Left ventricle myocardium superior (tissue), 1 donor: Measurements from ENCODE around the gene SLC33A1. TPM values are rescaled to one million over a fixed set of nuclear protein-coding genes. Genes with fewer than 3 reads are reported as not detected.
"Not testable (repeated sequence)": the region's sequence is repeated elsewhere in the genome, so short reads cannot be mapped to it uniquely, and the experiment has no call there.

Source experiments
- ATAC-seq: fragments of 200-7000 bp; cut with Tn5 transposase; one replicate; pipeline ENCODE4 v1.9.1; 2020; ENCODE audit warnings: mild to moderate bottlenecking, moderate library complexity
- DNase-seq: peaks from one replicate; pipeline ENCODE4 v3.0.0-alpha.2; 2020
- intact Hi-C: fragments of 100-400 bp; cut with micrococcal nuclease; formaldehyde crosslinking; loops from one replicate; pipeline ENCODE4 v1.11.0; 2022
- total RNA-seq: library from RNA; stranded (reverse); fragmentation: NEBNext Ultra II Directional; extraction: Animal tissue kit (Norgen Biotek cat#: 25700); gene quantifications from one replicate; pipeline ENCODE4 v1.2.1, GENCODE V29; 2021
- donor health status: DM: no; HTN: yes; CAD: no; lungs with severe emphysema.

SLC33A1 gene
- total RNA-seq, 1 donor from 2014 or later: 21.2 TPM

DNA sequence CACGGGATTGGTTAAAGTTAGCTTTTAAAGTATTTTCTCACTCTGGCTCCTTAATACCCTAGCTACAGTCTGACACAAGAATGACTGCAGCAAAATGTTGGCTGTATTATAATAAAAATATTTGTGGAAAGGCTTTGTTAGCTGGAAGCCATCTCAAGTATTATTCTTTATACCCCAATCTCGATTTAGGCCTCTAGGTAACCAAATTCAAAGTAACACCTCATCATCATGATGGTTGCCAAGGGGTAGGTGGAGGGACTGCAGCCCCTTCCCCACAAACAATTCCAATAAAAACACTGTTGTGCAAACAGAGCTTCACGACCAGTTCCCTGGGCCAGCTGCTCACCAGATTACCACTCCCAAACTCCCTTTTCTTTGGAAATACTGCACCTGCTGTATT, 15.5 kb upstream of the SLC33A1 start:
- ATAC-seq: no peak
- intact Hi-C loops: loop anchor here (10.0 kb wide), 1 partner anchor 65 kb away; the partner anchor contains the start of gene C3orf33
- no peak for DNase-seq

DNA sequence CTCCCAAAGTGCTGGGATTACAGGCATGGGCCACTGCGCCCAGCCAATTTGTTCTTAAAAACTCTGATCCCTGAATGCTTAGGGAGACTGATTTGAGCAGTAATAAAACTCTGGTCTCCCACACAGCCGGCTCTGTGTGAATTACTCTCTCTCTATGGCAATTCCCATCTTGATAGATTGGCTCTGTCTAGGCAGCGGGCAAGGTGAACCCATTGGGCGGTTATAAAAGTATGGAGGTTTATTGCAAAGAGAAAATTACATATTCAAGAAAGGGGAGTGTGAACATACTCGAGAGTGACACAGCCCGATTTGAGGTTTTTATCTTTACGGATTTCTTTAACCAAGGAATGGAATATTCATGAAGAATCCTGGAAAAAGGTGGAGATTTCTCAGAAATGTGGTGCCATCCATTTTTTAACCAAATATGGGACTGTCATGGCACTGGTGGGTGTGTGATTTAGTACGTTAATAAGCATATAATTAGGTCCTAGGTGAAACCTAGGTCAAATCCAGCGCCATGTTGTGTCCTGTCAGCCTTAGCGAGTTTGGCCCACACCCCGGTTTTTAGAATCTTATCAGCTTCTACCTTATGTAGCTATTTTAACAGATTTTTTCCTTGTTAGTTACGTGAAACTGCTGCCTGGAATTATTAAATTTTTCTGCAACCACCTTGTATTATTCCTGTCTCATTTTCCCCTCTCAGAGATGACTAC, 9.0 kb upstream of the SLC33A1 start:
- ATAC-seq: no peak
- intact Hi-C loops: no loop called here
- no peak for DNase-seq

DNA sequence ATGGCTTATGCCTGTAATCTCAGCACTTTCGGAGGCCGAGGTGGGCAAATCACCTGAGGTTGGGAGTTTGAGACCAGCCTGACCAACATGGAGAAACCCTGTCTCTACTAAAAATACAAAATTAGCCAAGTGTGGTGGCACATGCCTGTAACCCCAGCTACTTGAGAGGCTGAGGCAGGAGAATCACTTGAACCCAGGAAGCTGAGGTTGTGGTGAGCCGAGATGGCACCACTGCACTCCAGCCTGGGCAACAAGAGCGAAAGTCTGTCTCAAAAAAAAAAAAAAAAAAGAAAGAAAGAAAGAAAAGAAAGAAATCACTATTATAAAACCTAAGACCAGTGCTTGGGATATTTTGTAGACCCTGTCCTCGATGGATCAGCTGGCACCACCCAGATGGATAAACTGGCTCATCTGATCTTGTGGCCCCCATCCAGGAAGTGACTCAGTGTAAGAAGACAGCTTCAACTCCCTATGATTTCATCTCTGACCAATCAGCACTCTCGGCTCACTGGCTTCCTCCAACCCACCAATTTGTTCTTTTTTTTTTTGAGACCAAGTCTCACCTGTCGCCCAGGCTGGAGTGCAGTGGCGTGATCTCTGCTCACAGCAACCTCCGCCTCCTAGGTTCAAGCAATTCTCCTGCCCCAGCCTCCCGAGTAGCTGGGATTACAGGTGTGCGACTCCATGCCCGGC, 8.2 kb upstream of the SLC33A1 start:
- intact Hi-C loops, DNase-seq, ATAC-seq: not testable (repeated sequence)

DNA sequence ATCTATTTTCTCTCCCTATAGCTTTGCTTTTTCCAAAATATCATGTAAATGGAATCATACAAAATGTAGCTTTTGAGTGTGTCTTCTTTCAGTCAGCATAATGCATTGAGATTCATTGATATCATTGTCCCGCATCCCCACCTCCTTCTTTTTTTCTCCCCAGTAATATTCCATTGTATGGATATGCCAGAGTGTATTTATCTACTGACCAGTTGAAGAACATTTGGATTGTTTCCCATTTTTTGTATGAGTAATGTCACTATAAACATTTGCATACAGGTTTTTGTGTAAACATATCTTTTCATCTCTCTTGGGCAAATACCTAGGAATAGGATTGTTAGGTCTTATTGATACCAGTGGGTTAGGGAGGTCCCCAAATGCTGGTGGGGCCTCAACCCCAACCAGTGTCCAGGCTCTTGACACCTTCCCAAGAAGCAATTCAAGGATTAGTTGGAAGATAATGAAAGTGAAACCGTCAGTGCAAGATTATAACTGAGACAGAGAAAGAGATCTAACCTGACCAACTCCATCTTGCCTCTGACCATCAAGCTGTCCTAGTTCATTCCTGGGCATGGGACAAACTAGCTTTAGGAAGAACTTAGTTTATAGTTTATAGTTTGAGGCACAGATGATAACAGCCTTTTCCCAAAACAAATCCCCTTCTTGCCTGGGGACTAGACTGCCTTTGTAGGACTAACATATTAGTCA, 7.4 kb upstream of the SLC33A1 start:
- DNase-seq (no peak), ATAC-seq (no peak)
- intact Hi-C loops: no loop called here

DNA sequence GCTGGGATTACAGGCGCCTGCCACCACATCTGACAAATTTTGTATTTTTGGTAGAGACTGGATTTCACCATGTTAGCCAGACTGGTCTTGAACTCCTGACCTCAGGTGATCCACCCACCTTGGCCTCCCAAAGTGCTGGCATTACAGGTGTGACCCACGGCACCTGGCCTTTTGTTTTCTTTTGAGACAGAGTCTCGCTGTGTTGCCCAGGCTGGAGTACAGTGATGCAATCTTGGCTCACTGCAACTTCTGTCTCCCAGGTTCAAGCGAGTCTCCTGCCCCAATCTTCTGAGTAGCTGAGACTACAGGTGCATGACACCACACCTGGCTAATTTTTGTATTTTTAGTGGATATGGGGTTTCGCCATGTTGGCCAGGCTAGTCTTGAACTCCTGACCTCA, 6.2 kb upstream of the SLC33A1 start:
- ATAC-seq, DNase-seq, intact Hi-C loops: not testable (repeated sequence)

DNA sequence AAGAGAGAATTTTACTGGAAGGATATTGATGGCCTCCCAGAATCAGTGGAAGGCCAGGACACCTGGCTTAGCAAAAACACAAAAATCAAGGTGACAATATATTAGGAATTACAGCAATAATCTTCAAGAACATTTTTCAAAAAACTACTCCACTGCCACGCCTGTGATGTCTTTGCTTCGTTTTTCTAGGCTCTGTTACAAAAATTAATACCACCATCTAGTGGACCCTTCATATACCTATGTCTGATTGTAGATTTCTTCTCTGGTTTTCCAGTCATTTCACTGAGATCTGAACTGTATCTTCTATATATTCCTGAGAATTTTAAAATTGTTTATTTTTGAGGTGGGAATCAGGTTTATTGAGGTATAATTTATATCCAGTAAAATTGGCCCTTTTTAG, 5.6 kb upstream of the SLC33A1 start:
- intact Hi-C loops: no loop called here
- DNase-seq (no peak), ATAC-seq (no peak)

DNA sequence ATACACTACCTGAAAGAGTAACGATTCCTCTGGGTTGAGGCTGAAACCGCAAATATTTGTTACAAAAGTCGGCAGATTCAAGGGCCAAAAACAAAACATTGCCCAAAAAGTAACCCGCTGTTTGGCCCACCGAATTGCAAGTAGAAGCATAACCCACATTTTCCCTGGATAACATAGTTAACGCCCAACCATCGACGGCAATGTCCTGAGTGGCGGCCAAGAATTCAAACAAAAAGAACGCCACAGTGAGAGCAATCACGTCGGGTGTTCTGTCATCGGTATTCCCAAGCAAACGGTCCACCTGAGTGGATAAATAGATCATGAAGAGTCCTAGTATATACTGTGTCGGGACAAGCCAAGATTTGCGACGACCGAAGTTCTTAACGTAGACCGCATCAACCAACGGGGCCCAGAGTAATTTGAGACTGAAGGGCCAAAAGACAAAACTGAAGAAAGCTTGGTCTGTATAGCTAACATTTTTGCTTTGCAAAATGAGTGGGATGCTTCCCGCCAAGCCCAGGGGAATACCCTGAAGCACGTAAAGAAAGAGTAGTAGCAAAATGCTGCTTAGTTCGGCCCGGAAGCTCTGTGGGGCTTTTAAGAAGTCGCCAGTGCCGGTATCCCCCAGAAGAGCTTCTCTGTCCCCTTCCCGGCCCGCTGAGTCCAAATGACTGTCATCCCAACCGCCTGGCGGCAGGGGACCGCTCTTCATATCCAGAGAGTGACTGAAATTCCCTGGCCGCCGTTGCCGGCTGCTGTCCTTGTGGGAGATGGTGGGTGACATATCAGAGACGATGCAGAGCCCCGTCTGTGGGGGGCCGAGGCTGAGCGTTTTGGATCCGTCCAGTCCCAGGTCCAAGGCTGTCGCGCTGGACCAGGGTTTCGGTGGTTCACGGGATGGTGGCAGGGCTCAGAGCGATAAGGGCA, 750 bp downstream of the SLC33A1 start:
- peak; percentile 52 for DNase-seq
- intact Hi-C loops: no loop called here
- peak; percentile 8 for ATAC-seq

DNA sequence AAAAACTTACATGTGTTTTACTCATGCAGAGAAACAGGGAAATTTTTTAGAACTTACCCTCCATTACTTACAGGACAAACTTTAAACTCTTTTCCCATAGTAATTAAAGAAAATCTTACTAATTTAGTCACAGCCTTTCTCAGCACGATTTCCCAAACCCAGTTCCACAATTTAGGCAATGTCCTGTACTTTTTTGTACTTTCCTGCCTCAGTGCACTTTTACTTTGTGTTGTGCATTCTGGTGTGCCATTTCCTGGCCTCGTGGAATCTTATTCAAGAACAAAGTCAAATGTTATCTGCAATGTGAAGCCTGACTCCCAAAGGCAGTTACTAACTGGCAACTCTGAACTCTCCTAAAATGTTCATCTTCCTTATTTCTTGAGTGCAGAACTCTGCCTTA, 1.9 kb downstream of the SLC33A1 start:
- intact Hi-C loops: no loop called here

DNA sequence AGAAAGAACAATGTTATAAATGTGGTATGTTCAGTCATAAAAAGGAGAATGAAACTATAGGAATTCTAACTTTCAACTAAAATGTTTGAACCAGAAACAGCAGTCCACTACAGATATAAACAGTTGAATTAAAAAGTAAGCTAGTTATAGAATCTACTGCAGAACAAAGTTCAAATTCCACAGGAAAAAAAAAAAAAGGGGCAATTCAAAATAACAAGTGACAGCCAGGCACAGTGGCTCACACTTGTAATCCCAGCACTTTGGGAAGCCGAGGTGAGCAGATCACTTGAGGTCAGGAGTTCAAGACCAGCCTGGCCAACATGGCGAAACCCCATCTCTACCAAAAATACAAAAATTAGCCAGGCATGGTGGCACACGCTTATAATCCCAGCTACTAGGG, 4.8 kb downstream of the SLC33A1 start:
- DNase-seq, ATAC-seq, intact Hi-C loops: not testable (repeated sequence)

More for the DNA sequence above, 1.9 kb downstream of the SLC33A1 start:
- no peak for ATAC-seq
- DNase-seq: no peak

DNA sequence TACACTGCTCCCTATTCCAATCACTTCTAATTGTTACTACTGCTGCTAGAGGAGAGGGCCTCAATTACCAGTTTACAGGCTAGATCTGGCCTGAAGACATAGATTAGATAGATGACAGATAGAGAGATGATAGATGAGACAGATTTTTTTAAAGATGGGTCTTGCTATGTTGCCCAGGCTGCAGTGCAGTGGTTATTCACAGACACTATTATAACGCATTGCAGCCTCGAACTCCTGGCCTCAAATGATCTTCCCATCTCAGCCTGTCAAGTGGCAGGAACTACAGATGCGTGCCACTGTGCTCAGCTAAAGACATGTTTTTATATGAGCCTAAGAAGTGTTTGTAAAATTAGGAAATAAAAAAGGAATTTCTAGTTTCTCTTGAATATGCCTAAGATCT, 6.2 kb downstream of the SLC33A1 start:
- intact Hi-C loops: no loop called here
- no peak for ATAC-seq
- no peak for DNase-seq

DNA sequence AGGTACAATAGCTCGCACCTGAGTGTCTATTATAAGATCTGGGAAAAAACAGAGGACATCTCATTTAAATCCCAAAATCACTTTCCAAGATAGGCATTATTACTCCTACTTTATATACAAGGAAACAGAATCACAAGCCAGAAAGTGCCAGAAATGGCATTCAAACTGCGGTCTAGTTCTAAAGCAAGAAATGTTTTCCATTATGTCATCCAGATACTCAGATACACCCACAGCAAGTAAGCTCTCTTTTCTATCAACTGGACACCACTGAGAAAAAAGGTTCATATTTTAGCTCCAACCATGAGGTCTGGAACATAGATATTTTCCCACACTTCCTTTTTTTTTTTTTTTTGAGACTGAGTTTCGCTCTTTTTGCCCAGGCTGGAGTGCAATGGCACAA, 8.1 kb downstream of the SLC33A1 start:
- no peak for ATAC-seq
- intact Hi-C loops: no loop called here
- no peak for DNase-seq

DNA sequence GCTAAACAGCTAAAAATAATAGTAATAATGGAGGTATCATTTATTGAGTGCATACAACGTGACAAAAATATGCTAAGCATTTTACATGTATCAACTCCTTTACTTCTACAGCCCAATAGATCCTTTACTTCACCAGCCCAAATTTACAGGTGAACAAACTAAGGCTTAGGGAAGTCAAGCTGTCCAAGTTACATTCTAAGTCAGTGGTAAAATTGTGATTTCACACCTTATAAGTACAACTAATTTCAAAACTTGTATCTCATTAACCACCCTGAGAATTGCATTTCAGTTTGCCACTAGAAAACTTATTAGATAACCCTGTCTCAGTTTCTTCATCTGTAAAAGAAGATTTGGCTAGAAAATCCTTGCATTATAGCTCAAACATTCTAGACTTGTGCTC, 10.7 kb downstream of the SLC33A1 start:
- intact Hi-C loops: no loop called here
- DNase-seq: no peak

DNA sequence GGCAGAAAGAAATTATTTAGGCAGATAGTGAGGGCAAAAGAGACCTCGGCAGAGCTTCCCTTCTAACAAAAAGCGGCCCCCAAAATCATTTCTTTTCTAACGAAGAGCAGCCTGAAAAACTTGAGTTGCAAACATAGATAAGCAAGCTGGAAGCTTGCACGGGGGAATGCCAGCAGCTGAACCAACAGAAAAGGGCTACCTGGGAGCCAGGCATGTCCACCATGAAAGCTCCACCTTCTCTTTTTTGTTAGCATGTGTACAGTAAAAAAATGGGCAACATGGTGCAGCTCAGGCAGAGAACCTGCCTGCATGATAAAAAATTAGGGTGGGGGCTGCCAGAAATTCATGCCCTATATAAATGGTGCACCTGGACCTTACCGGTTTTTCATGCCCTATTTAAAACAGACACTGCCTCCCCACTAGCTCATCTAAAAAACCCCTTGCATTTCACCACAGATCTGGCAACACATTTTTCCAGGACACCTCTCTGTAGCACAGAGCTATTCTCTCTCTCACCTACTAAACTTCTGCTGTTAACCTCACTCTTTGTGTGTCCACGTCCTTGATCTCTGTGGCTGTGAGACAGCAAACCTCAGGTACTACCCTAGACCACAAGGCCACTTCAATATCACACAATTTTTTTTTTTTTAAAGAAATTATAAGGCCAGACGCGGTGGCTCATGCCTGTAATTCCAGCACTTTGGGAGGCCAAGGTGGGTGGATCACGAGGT, 18.7 kb downstream of the SLC33A1 start:
- ATAC-seq: no peak
- intact Hi-C loops: no loop called here
- no peak for DNase-seq

More for the DNA sequence above, 10.7 kb downstream of the SLC33A1 start:
- ATAC-seq: no peak

DNA sequence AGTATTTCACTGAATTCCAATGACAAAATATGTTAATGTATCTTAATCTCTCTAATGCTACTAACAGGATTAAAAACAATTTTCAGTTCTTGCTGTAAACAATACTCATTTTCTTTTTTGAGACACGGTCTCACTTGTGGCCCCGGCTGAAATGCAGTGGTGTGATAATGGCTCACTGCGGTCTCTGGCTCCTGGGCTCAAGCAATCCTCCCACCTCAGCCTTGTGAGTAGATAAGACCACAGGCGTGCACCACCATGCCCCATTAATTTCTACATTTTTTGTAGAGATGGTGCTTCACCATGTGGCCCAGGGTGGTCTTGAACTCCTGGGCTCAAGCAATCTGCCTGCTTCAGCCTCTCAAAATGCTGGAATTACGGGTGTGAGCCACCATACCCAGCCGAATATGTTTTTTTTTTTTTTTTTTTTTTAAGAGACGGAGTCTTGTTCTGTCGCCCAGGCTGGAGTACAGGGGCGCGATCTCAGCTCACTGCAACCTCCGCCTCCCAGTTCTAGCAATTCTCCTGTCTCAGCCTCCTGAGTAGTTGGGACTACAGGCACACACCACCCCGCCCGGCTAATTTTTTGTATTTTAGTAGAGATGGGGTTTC, 25.6 kb downstream of the SLC33A1 start:
- DNase-seq, ATAC-seq, intact Hi-C loops: not testable (repeated sequence)

DNA sequence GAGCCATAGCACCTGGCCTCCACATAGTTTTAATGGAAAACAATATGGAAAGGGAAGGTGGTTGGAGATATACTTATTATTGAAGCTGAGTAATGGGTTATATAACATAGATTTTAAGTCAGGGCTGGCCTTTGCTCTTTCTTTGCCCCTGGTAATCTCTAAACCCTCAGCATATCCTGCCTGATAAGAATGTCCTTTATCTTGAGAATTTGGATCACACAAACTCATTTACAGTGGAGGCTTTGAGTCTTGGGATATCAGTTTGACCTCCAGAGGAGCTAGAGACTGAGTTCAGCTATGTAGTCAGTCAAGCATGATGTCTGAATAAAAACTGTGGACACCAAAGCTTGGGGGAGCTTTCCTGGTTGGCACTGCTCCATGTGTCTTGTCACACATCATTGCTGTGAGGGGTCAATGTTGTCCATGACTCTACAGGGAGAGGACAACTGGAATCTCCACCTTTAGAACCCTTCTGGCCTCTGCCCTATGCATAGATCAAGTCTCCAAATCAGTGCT, 39.1 kb downstream of the SLC33A1 start:
- intact Hi-C loops: no loop called here
- DNase-seq (no peak), ATAC-seq (no peak)

DNA sequence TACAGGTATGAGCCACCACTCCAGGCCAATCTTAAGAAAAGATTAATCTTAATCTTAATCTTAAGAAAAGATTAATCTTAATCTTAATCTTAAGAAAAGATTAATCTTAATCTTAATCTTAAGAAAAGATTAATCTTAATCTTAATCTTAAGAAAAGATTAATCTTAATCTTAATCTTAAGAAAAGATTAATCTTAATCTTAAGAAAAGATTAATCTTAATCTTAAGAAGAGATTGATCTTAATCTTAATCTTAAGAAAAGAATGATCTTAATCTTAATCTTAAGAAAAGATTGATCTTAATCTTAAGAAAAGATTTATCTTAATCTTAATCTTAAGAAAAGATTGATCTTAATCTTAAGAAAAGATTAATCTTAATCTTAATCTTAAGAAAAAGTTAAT, 41.0 kb downstream of the SLC33A1 start:
- DNase-seq, intact Hi-C loops, ATAC-seq: not testable (repeated sequence)

DNA sequence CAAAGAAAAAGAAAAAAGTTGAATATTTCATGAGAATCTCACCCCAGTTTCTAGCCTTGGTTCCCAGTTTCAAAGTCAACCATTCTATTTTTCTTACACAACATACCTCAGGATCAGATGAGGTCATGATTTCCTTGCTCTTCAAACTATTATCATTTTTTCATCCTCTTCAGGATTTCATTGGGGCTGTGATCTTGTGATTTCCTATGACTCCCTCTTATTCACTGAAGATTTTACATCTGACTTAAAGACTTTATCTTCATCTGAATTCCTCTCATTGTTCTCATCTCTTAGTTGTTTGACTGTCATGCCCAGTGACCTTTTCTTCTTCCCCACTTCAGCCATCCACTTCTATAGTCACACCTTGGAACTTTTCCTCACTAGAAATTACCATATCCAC, 45.0 kb downstream of the SLC33A1 start:
- intact Hi-C loops: loop anchor here (10.0 kb wide), 1 partner anchor 66 kb away; the partner anchor contains the start of gene GMPS
- DNase-seq (no peak), ATAC-seq (no peak)

DNA sequence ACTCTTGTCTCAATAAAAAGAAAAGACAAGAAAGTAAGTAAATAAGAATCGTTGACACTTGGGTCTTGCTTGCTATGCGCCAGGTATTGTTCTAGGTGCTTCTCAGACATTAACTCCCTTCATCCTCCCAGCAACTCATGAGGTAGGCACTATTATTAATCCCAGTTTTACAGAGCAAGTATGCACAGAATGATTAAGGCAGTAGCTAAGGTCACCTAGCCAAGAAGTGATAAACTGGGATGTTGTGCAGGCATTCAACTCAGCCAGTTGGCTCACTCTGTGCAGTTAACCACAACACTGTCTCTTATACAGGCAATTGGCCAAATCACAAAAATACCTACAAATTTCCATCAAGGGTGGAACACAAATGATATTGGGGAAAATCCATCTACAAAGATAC, 46.4 kb downstream of the SLC33A1 start:
- intact Hi-C loops: loop anchor here (10.0 kb wide), 1 partner anchor 67 kb away; the partner anchor contains the start of gene GMPS
- DNase-seq (no peak), ATAC-seq (peak; percentile 67)
